HG03039 (cell line): ENCODE measurements around the gene PALM3.

ENCODE experiments used
- ATAC-seq: cut with Tn5 transposase; IDR thresholded peaks from one replicate; pipeline ENCODE4 v1.9.1; 2021; ENCODE audit warnings: mild to moderate bottlenecking, moderate library complexity; ENCODE audit not compliant: unreplicated experiment

Gene PALM3

DNA sequence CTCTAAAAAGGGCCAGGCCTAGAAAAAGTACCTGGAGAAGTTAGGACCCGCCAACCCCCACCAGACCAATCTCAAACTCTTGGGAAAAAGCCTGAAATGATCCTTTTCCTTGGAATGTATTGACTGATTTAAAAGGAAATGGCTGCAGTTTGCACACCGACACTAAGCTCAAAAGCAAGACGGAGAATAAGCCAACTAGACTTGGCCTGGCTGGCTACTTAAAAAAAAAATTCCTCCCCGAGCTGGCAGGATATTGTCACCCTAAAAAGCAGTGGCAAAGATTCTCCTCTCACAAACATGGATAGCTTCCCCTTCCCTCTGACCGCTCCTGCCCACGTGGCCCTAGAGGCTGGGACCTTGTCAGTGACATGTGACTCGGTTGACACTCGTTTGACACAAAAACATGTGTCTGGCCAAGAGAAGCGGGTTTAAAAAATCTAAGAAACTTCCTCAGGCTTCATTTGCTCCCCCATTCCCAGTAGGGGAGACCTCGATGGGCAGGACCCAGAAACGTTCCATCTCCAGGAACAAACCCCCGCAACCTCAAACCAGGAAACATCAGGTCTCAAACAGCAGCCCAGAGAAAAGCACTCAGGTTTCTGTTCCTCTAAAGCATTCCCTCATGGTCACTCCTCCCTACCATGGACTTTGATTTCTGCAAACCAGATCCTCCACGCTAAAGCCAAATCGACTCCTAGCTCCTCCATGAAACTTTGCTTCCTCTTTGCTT lies 57.1 kb downstream of the PALM3 start:
- no peak for ATAC-seq
